K562 (cell line): Measurements from ENCODE around the gene PTPN18. TPM values are rescaled to one million over a fixed set of nuclear protein-coding genes. Genes with fewer than 3 reads are reported as not detected.

ENCODE experiments used
- ATF7 ChIP-seq: fragments of 450-650 bp; IDR thresholded peaks from 2 replicates; pipeline ENCODE4 v1.7.1; 2014; ENCODE audit warnings: mild to moderate bottlenecking, moderate library complexity
- ELF4 ChIP-seq: fragments of 450-650 bp; formaldehyde crosslinking; IDR thresholded peaks from 2 replicates; pipeline ENCODE4 v1.4.0; 2022; ENCODE audit warnings: missing genetic modification characterization
- GATAD2B ChIP-seq: fragments of 450-650 bp; IDR thresholded peaks from 2 replicates; pipeline ENCODE4 v1.6.1; 2017; ENCODE audit warnings: mild to moderate bottlenecking, borderline replicate concordance
- MNT ChIP-seq, 2 experiments: fragments of 450-650 bp; conservative IDR thresholded peaks; 2 replicates each; pipeline ENCODE4 v1.6.1; 2017; ENCODE audit warnings: mild to moderate bottlenecking in 2 of 2, moderate library complexity in 2 of 2
- MTF1 ChIP-seq: fragments of 250-450 bp; sonication (Bioruptor Pico); IDR thresholded peaks from 2 replicates; pipeline ENCODE4 v1.9.0; 2021; ENCODE audit warnings: moderate library complexity, mild to moderate bottlenecking, inconsistent platforms, borderline replicate concordance
- NEUROD1 ChIP-seq: fragments of 150-350 bp; IDR thresholded peaks from 2 replicates; pipeline ENCODE4 v1.6.1; 2014; ENCODE audit warnings: borderline replicate concordance, low read length, low read depth; ENCODE audit not compliant: partially characterized antibody
- POLR2A ChIP-seq: fragments of 450-650 bp; conservative IDR thresholded peaks from 2 replicates; pipeline ENCODE4 v1.6.1; 2016
- RBM25 ChIP-seq: fragments of 200-400 bp; formaldehyde crosslinking; IDR thresholded peaks from 2 replicates; pipeline ENCODE4 v1.6.1; 2018; ENCODE audit warnings: low read length, low read depth, moderate library complexity; ENCODE audit not compliant: severe bottlenecking
- SMAD1 ChIP-seq: fragments of 150-350 bp; IDR thresholded peaks from 2 replicates; pipeline ENCODE4 v1.6.1; 2014; ENCODE audit warnings: low read length, low read depth; ENCODE audit not compliant: partially characterized antibody
- SP1 ChIP-seq: sonication (generic); formaldehyde crosslinking; IDR thresholded peaks from 2 replicates; pipeline ENCODE4 v1.8.1; 2022; ENCODE audit warnings: mild to moderate bottlenecking, missing genetic modification reagents
- SPI1 ChIP-seq: IDR thresholded peaks from 2 replicates; pipeline ENCODE4 v1.6.1; 2011; ENCODE audit warnings: low read depth, low read length, control low read depth, borderline replicate concordance
- ZNF609 ChIP-seq: sonication (generic); formaldehyde crosslinking; IDR thresholded peaks from 2 replicates; pipeline ENCODE4 v1.8.1; 2023; ENCODE audit warnings: missing genetic modification reagents, mild to moderate bottlenecking, borderline replicate concordance
- polyA plus RNA-seq, 8 experiments: library from polyadenylated mRNA; depleted of rRNA in 4 of 8; stranded (reverse) in 5 of 8; unstranded in 3 of 8; fragments of >200 nt; fragmentation: Nextera tagmentation in 2 of 8; fragmentation: Illumina TruSeq in 1 of 8; extraction: Ambion mirVana in 2 of 8; extraction: Trizol in 1 of 8; gene quantifications; 2 replicates each; pipeline versions ENCODE4 v1.2.1 to v1.2.3, GENCODE V29; 2011 to 2014; ENCODE audit warnings: inconsistent platforms in 1 of 8, missing spikeins in 1 of 8
- total RNA-seq, 7 experiments: library from RNA; depleted of rRNA in 6 of 7; stranded (reverse); fragments of >200 nt in 6 of 7; fragmentation: Illumina TruSeq in 2 of 7; extraction: Trizol in 2 of 7; gene quantifications; 2 replicates each; pipeline versions ENCODE4 v1.2.1 to v1.2.3, GENCODE V29; 2011 to 2021; ENCODE audit warnings: low replicate concordance in 1 of 7
- TF ChIP-seq, protein P1 (sequence below): fragments of 450-650 bp; IDR thresholded peaks from 2 replicates; pipeline ENCODE4 v1.6.1; 2016
- TF ChIP-seq, protein P2 (sequence below), 3 experiments: fragments of 200-800 bp in 1 of 3; sonication (Bioruptor generic) in 1 of 3; sonication (generic) in 1 of 3; formaldehyde crosslinking in 1 of 3; IDR thresholded peaks; 2 replicates each; pipeline versions ENCODE4 v1.6.1 to v1.8.0; 2016 to 2022; ENCODE audit warnings: mild to moderate bottlenecking in 2 of 3, missing compliant biosample characterization in 2 of 3, missing genetic modification characterization in 2 of 3, missing genetic modification reagents in 1 of 3
- TF ChIP-seq, protein P3 (sequence below), 2 experiments: IDR thresholded peaks; 2 replicates each; pipeline ENCODE4 v1.6.1; 2011; ENCODE audit warnings: borderline replicate concordance in 1 of 2, control low read depth in 1 of 2, low read depth in 1 of 2, low read length in 1 of 2, mild to moderate bottlenecking in 1 of 2, mixed read lengths in 1 of 2, moderate library complexity in 1 of 2; ENCODE audit not compliant: insufficient read depth in 1 of 2, insufficient read length in 1 of 2, poor library complexity in 1 of 2, severe bottlenecking in 1 of 2; ENCODE audit errors: extremely low read depth in 1 of 2

The PTPN18 gene
- total and polyA plus RNA-seq, 9 of the 15 experiments (the other 6 are each of a cell fraction or from before 2014, with no cell fraction given) = 11.6 to 90.7 (median 49.6) TPM

DNA sequence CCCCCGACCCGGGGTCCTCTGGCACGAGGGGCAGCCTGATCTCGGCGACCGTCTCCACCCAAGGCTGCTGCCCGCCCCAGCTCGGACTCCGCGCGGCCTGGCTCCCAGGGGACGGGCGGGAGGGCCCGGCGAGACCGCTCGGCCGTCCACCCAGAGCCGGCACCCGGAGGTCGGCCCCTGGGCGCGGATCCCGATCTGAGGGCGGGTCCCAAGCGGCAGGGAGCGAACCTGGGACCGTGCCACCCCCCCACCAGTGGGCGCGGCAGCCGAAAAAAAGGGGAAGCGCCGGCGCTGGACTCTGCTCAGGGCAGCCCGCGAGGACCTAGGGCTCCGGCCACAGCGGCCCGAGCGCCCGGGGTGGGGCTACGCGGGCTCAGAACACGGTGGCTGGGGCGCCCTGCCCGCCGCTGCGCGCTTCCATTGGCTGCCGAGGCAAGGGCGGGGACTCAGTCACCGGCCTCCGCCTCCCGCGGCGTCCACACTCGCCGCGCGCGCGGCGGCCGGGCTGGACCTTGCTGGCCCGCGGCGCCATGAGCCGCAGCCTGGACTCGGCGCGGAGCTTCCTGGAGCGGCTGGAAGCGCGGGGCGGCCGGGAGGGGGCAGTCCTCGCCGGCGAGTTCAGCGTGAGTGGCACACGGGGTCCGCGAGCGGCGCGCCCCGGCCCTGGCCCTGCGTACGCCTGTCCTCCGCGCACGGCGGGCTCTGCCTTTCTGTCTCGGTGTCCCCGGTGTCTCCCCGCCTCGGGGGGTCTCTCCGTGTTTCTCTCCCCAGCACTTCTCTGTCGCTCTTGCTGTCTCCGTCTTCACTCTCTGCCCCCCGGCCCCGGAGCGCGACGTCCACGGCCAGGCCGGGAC is at the start of gene PTPN18 (continued):
- TF ChIP-seq ZNF609 = 0 out of 2 replicates have a peak, but pooled peaks have one; percentile 59
- peak; percentile 87 for TF ChIP-seq GATAD2B
- TF ChIP-seq SP1 (CRISPR knock-in tag) = peak; percentile 61; the same call in 1 of the 2 replicates
- peak; percentile 96 for TF ChIP-seq SPI1
- 0 out of 4 replicates have a peak, but pooled peaks of 1 of the 2 experiments have one; percentile 33 for TF ChIP-seq MNT (conservative IDR thresholded peaks at IDR 0.05)
- TF ChIP-seq ELF4 (CRISPR knock-in tag) = 0 out of 2 replicates have a peak, but pooled peaks have one; percentile 5
- peak; percentile 58 for TF ChIP-seq SMAD1
- TF ChIP-seq ATF7 = peak; percentile 73
- TF ChIP-seq POLR2A = peak; percentile 76
- TF ChIP-seq NEUROD1 = peak; percentile 51
- TF ChIP-seq, protein P1, sequence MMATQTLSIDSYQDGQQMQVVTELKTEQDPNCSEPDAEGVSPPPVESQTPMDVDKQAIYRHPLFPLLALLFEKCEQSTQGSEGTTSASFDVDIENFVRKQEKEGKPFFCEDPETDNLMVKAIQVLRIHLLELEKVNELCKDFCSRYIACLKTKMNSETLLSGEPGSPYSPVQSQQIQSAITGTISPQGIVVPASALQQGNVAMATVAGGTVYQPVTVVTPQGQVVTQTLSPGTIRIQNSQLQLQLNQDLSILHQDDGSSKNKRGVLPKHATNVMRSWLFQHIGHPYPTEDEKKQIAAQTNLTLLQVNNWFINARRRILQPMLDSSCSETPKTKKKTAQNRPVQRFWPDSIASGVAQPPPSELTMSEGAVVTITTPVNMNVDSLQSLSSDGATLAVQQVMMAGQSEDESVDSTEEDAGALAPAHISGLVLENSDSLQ = peak; percentile 64
- TF ChIP-seq, protein P2, sequence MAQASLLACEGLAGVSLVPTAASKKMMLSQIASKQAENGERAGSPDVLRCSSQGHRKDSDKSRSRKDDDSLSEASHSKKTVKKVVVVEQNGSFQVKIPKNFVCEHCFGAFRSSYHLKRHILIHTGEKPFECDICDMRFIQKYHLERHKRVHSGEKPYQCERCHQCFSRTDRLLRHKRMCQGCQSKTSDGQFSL (CRISPR knock-in tag; IDR thresholded peaks at IDR 0.05) = peak; percentile 96
- TF ChIP-seq, protein P2 (tag; IDR thresholded peaks at IDR 0.05) = peak in 1 of 2 experiments; percentile 85; a peak in 2 of 4 replicates
- TF ChIP-seq, protein P3, sequence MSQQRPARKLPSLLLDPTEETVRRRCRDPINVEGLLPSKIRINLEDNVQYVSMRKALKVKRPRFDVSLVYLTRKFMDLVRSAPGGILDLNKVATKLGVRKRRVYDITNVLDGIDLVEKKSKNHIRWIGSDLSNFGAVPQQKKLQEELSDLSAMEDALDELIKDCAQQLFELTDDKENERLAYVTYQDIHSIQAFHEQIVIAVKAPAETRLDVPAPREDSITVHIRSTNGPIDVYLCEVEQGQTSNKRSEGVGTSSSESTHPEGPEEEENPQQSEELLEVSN (IDR thresholded peaks at IDR 0.05; ENCODE audit: borderline replicate concordance in 1 of 2, extremely low read depth in 1 of 2, insufficient read depth in 1 of 2, insufficient read length in 1 of 2, low read depth in 1 of 2, low read length in 1 of 2, poor library complexity in 1 of 2, severe bottlenecking in 1 of 2) = peak; percentile 44 to 84
- peak; percentile 88 for TF ChIP-seq RBM25
- no peak for TF ChIP-seq MTF1 (CRISPR knock-in tag)
